Measurements from ENCODE around the gene ADAM30.

- TF ChIP-seq CTCF (conservative IDR thresholded peaks at IDR 0.05) (no peak), ZFX (IDR thresholded peaks at IDR 0.05) (no peak)
These were observed 19.2 kb upstream of the ADAM30 start for GRCh38 chr1:119915517-119915916.
